ENCODE data around the gene HS6ST2.

DNA sequence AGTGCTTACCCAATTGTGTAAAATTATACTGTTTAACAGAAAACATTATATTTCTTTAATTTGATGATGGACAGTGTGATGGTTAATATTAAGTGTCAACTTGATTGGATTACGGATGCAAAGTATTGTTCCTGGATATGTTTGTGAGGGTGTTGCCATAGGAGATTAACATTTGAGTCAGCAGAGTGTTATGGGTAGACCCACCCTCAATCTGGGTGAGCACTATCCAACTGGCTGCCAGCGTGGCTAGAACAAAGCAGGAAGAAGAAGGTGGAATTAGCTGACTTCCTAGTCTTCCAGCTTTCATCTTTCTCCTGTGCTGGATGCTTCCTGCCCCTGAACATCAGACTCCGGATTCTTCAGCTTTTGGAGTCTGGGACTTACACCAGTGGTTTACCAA is 42.1 kb downstream of the HS6ST2 start:
- TF ChIP-seq, protein P1, sequence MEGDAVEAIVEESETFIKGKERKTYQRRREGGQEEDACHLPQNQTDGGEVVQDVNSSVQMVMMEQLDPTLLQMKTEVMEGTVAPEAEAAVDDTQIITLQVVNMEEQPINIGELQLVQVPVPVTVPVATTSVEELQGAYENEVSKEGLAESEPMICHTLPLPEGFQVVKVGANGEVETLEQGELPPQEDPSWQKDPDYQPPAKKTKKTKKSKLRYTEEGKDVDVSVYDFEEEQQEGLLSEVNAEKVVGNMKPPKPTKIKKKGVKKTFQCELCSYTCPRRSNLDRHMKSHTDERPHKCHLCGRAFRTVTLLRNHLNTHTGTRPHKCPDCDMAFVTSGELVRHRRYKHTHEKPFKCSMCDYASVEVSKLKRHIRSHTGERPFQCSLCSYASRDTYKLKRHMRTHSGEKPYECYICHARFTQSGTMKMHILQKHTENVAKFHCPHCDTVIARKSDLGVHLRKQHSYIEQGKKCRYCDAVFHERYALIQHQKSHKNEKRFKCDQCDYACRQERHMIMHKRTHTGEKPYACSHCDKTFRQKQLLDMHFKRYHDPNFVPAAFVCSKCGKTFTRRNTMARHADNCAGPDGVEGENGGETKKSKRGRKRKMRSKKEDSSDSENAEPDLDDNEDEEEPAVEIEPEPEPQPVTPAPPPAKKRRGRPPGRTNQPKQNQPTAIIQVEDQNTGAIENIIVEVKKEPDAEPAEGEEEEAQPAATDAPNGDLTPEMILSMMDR (IDR thresholded peaks at IDR 0.05): no peak
- TF ChIP-seq POLR2AphosphoS5 (IDR thresholded peaks at IDR 0.05): no peak
